Stimulated activated CD4-positive, alpha-beta T cell treated with anti-CD3 and anti-CD28 coated beads, Interleukin-4, amount 100 ng/mL, for 24 hours (primary cell): ENCODE measurements around the gene PLGLB2.
"Not testable (repeated sequence)": the region's sequence is repeated elsewhere in the genome, so short reads cannot be mapped to it uniquely, and the experiment has no call there.

ENCODE experiments used
- DNase-seq: peaks from one replicate; pipeline ENCODE4 v3.0.0-alpha.2; 2020

Gene PLGLB2

DNA sequence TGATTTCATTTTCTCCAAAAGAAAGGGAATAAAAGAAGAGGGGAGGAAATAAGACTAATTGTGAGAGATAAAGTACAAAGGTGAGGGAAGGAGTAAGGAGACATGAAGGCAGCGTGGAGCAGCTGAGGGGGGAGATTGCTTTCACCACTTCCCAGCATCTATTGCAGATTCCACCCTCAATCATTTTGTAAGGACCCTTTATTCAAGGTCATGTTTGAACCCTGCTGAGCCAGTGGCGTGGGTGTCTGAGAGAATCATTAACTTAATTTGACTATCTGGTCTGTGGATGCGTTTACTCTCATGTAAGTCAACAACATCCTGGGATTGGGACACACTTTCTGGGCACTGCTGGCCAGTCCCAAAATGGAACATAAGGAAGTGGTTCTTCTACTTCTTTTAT is at the start of gene PLGLB2:
TSS of gene PLGLB2 (plus strand) at position 297 of the 400 bp plus-strand sequence. CDS start at position 364, 67 bp downstream.
- DNase-seq, result not testable (repeated sequence)

DNA sequence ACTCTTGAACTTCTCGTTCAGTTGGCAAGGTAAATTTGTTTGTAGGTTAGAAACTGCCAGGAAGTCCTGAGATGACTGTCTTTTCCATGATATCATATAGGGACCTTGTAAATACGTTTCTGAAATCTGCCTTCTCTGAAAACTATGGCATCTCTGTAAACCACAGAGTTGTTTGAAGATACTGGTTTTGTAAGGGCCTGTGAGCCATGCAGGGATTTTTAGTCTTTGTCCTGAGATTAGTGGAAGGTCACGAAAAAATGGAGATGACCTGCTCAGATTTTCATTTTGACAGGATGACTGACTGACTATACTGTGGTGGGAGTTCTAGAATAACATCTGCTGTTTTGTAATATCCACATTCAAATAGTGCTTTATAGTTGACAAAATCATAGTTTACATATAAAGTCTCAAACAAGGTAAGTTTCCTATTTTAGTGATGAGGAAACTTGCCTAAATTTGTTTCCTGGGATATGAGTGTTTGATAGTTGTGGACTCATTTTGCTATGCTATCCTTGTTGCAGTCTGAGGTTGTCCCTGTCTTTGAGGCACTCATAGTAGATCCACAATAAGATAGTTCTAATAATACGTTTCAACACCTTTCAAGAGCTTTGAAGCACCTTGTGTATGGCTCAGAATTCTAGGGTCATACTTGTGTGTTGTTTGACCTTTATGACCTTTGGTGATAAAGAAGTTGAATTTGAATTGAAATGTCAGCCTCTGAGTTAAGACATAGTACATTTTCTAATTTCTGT is 43.1 kb upstream of the PLGLB2 start:
- DNase-seq, result not testable (repeated sequence)

- DNase-seq, result not testable (repeated sequence)
These were observed 39.5 kb upstream of the PLGLB2 start for GRCh38 chr2:87708368-87708767.

DNA sequence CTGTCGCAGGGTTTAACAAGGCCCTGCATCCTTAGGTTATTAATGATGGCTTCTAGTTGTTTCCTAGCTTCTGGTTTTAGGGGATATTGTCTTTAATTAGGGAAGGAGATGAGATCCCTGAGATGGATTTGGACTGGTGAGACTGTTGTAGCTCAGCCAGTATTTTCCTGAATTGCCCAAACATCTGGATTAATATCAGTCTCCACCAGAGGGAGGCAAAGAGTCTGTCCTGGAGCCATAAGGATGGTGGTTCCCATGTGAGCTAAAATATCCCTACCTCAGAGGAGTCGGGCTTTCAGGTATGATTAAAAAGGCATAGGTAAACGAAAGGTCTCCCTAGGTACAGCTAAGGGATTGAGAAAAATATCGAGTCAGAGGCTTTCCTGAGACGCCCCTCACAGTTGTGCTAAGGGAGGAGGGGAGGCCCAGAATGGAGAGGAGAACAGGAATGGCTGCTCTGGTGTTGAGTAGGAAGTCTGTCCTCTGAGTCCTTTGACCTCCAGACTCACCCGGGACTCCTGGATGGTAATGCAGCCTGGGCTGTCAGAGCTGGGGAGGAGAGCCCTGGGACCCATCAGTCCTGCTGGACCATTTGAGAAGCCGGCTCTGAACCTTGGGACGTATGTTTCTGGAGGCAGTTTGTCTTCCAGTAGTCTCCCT is 19.8 kb upstream of the PLGLB2 start:
- not testable (repeated sequence) for DNase-seq

GRCh38 chr2:87740928-87741327 is 7.0 kb upstream of the PLGLB2 start:
- not testable (repeated sequence) for DNase-seq

- not testable (repeated sequence) for DNase-seq
These were observed 5.3 kb upstream of the PLGLB2 start for GRCh38 chr2:87742393-87743108.

DNA sequence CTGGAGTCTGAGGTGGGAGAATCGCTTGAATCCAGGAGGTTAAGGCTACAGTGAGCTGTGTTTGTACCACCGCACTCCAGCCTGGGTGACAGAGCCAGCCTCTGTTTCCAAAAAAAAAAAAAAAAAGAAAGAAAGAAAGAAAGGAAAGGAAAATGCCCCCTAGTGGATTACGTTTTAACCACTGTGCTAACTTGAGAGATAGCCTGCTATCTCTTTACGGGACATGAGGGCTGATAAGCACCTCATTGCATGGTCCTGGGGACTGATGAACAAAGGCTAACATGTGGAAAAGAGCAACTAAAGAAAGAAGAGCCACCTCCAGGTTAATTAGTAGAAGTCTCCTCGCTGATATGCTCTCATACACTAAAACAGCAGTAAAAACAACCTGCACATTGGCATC is 4.2 kb upstream of the PLGLB2 start:
- DNase-seq, result not testable (repeated sequence)

GRCh38 chr2:87745353-87745951 is 2.4 kb upstream of the PLGLB2 start:
- DNase-seq, result not testable (repeated sequence)

GRCh38 chr2:87748524-87748923 is 637 bp downstream of the PLGLB2 start:
- DNase-seq, result not testable (repeated sequence)

DNA sequence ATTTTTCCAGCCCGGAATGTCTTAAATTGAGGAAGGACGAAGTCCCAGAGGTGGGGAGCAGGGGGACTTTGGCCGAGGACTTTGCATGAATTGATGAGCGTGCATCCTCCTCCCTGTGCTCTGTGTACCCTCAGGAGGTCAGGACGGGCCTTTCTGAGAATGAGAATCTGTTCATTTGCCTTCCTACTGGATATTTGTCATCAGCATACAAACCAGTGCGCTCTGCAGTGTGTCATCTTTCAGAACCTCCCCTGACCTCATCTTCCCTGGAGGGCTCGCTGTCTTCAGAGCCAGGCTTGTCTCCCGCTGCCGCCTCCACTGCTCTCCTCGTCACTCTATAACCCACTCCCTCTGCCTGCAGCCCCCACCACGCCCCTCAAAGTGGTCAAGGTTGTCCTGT is 2.7 kb downstream of the PLGLB2 start:
- not testable (repeated sequence) for DNase-seq

GRCh38 chr2:87754759-87755158 is 6.9 kb downstream of the PLGLB2 start:
- not testable (repeated sequence) for DNase-seq
